Epithelial cell of esophagus (primary cell): Measurements from ENCODE around the gene SEPTIN8.
A peak's percentile ranks its signal among the peaks of the same experiment; 100 is the strongest.

ENCODE experiments used
- DNase-seq: peaks from one replicate; pipeline ENCODE4 v3.0.0; 2010; ENCODE audit warnings: low read depth
- H3K4me3 ChIP-seq: 2 replicates; pipeline ENCODE4 v1.5.1; 2011; ENCODE audit warnings: mild to moderate bottlenecking, low read length, control low read depth
- CTCF ChIP-seq: IDR thresholded peaks from 2 replicates; pipeline ENCODE4 v1.5.1; 2011; ENCODE audit warnings: low read depth, mild to moderate bottlenecking, low read length, control low read depth, inconsistent platforms; ENCODE audit not compliant: insufficient read depth; ENCODE audit errors: missing control alignments

SEPTIN8 gene

GRCh38 chr5:132739232-132739631, 37.8 kb downstream of the SEPTIN8 start:
- no peak overlapping the region for H3K4me3 ChIP-seq
- no peak for DNase-seq
- TF ChIP-seq CTCF = no peak

- TF ChIP-seq CTCF = no peak
- no peak overlapping the region for H3K4me3 ChIP-seq
- no peak for DNase-seq
These were observed 38.9 kb downstream of the SEPTIN8 start for GRCh38 chr5:132737982-132738681.

- H3K4me3 ChIP-seq = peak within 1 kb of the TSS; percentile 79
- peak; percentile 97 for DNase-seq
- TF ChIP-seq CTCF = no peak
These were observed 39.9 kb downstream of the SEPTIN8 start, which contains the start of gene KIF3A for GRCh38 chr5:132736853-132737833. Gene KIF3A (minus strand): TSS chr5:132737546. CDS start chr5:132737419, 127 bp downstream.

GRCh38 chr5:132734687-132735086, 42.4 kb downstream of the SEPTIN8 start:
- no peak for TF ChIP-seq CTCF
- H3K4me3 ChIP-seq = no peak overlapping the region
- no peak for DNase-seq

GRCh38 chr5:132733499-132734148, 43.4 kb downstream of the SEPTIN8 start:
- TF ChIP-seq CTCF = no peak
- no peak overlapping the region for H3K4me3 ChIP-seq
- no peak for DNase-seq

- no peak overlapping the region for H3K4me3 ChIP-seq
- TF ChIP-seq CTCF = no peak
- DNase-seq = no peak
These were observed 47.1 kb downstream of the SEPTIN8 start for GRCh38 chr5:132729896-132730295.
